Activated naive CD8-positive, alpha-beta T cell (primary cell): ENCODE measurements around the gene WDR83.
"Not testable (repeated sequence)": the region's sequence is repeated elsewhere in the genome, so short reads cannot be mapped to it uniquely, and the experiment has no call there.

Experiments
- H3K27ac Mint-ChIP-seq: one replicate; pipeline ENCODE4 v1.8.0; 2021; ENCODE audit warnings: mixed read lengths
- H3K27me3 Mint-ChIP-seq: one replicate; pipeline ENCODE4 v1.8.0; 2021; ENCODE audit warnings: mixed read lengths
- H3K36me3 Mint-ChIP-seq: one replicate; pipeline ENCODE4 v1.8.0; 2021; ENCODE audit warnings: mixed read lengths
- H3K4me1 Mint-ChIP-seq: one replicate; pipeline ENCODE4 v1.8.0; 2021; ENCODE audit warnings: low read depth, mixed read lengths
- H3K4me3 Mint-ChIP-seq: one replicate; pipeline ENCODE4 v1.8.0; 2021; ENCODE audit warnings: mild to moderate bottlenecking, mixed read lengths
- H3K9me3 Mint-ChIP-seq: one replicate; pipeline ENCODE4 v1.8.0; 2021; ENCODE audit warnings: low read depth, mixed read lengths

The WDR83 gene

DNA sequence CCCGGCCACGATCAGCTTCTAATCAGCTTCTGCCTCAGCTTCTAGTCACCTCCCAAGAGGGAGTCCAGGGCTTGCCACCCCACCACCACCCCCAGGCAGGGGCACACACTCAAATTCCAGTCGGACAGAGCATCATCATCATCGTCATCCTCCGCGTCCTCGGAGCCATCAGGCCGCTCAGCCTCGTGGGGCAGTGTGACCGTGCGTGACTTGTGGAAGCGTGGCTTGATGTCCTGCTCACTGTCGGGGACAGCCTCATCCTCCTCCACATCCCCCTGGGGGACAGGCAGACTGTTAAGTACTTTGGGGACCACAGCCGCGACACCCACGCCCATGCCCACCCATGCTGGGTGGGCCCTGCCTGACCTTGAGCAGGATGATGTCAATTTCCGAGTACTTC lies 44.6 kb downstream of the WDR83 start:
- Mint-ChIP-seq H3K27ac (no peak overlapping the region), H3K27me3 (no peaks in the 10 kb centered on the region), H3K4me3 (no peak overlapping the region), H3K36me3 (peaks cover 3% of the 10 kb centered on the region), H3K4me1 (no peaks in the 10 kb centered on the region), H3K9me3 (no peaks in the 10 kb centered on the region)

DNA sequence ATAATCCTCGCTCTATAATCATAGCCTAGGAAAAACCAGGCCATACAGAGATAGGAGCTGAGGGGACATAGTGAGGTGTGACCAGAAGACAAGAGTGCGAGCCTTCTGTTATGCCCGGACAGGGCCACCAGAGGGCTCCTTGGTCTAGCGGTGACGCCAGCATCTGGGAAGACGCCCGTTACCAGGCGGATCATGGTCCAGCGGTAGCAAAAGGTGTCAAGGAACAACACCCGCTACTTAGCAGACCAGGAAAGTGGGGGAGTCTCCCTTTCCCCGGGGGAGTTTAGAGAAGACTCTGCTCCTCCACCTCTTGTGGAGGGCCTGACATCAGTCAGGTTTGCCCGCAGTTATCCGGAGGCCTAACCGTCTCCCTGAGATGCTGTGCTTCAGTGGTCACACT lies 45.5 kb downstream of the WDR83 start:
- not testable (repeated sequence) for H3K27me3 Mint-ChIP-seq, H3K9me3 Mint-ChIP-seq, H3K4me1 Mint-ChIP-seq, H3K27ac Mint-ChIP-seq, H3K4me3 Mint-ChIP-seq, H3K36me3 Mint-ChIP-seq

DNA sequence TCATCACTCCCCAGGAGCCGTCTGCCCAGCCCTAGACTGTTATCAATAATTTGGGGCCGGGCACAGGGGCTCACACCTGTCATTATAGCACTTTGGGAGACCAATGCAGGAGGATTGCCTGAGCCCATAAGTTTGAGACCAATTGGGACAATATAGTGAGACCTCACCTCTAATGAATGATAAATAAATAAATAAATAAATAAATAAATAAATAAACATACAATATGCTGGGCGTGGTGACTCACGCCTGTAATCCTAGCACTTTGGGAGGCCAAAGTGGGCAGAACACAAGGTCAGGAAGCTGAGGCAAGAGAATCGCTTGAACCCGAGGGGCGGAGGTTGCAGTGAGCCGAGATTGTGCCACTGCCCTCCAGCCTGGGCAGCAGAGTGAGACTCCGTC lies 46.7 kb downstream of the WDR83 start:
- H3K36me3 Mint-ChIP-seq, H3K27ac Mint-ChIP-seq, H3K4me3 Mint-ChIP-seq, H3K4me1 Mint-ChIP-seq, H3K27me3 Mint-ChIP-seq, H3K9me3 Mint-ChIP-seq: not testable (repeated sequence)

DNA sequence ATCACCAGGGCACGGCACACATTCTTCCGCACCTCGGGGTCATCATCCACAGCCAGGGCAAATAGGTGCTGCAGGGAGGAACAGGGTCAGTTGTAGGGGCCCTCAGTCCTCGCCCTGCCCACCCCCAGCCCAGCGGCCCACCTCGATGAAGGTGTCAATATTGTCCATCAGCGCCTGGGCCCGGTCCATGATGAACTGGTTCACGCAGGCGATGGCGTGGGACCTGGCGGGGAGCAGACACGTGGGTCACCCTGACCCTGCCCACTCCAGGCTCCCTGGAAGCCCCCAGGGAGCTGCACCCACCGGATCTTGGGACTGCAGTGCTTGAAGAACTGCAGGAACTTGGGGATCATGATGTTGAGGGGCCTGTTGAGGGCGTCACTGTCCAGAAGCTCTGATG lies 48.5 kb downstream of the WDR83 start:
- H3K4me3 Mint-ChIP-seq, result no peak overlapping the region
- H3K27me3 Mint-ChIP-seq, result no peaks in the 10 kb centered on the region
- H3K9me3 Mint-ChIP-seq, result no peaks in the 10 kb centered on the region
- peaks cover 12% of the 10 kb centered on the region for H3K36me3 Mint-ChIP-seq
- H3K4me1 Mint-ChIP-seq, result peaks cover 10% of the 10 kb centered on the region
- H3K27ac Mint-ChIP-seq, result no peak overlapping the region

DNA sequence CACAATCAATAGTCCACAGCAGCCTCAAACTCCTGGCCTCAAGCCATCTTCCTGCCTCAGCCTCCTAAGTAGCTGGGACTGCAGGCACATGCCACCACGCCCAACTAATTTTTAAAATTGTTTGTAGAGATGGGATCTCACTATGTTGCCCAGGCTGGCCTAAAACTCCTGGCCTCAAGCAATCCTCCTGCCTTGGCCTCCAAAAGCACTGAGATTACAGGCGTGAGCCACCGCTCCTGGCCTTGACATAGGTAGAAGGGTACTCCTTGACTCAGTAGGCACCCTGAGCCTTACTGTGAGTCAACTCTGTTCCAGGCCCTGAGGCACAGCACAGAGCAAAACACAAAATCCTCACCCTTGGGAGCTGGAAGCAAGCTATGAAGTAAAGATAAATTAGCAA lies 49.3 kb downstream of the WDR83 start:
- Mint-ChIP-seq H3K27ac (no peak overlapping the region), H3K27me3 (no peaks in the 10 kb centered on the region), H3K36me3 (peaks cover 15% of the 10 kb centered on the region)

DNA sequence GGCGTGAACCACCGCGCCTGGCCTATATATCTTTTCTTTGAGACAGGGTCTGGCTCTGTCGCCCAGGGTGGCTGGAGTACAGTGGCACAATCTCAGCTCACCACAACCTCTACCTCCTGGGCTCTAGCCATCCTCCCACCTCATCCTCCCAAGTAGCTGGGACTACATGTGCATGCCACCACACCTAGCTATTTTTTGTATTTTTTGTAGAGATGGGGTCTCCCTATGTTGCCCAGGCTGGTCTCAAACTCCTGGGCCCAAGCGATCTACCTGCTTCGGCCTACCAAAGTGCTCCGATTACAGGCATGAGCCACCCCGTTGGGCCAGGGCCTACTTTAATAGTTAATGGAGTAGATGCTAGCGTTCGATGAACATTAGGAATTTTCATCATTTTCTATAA lies 53.7 kb downstream of the WDR83 start:
- peaks cover 25% of the 10 kb centered on the region for H3K4me1 Mint-ChIP-seq
- peak overlapping the region; percentile 66 for H3K27ac Mint-ChIP-seq
- no peaks in the 10 kb centered on the region for H3K27me3 Mint-ChIP-seq
- H3K9me3 Mint-ChIP-seq, result no peaks in the 10 kb centered on the region
- peaks cover 16% of the 10 kb centered on the region for H3K36me3 Mint-ChIP-seq
- peak overlapping the region; percentile 90 for H3K4me3 Mint-ChIP-seq

More for the DNA sequence above, 49.3 kb downstream of the WDR83 start:
- H3K9me3 Mint-ChIP-seq, result no peaks in the 10 kb centered on the region
- peaks cover 16% of the 10 kb centered on the region for H3K4me1 Mint-ChIP-seq
- H3K4me3 Mint-ChIP-seq, result no peak overlapping the region

DNA sequence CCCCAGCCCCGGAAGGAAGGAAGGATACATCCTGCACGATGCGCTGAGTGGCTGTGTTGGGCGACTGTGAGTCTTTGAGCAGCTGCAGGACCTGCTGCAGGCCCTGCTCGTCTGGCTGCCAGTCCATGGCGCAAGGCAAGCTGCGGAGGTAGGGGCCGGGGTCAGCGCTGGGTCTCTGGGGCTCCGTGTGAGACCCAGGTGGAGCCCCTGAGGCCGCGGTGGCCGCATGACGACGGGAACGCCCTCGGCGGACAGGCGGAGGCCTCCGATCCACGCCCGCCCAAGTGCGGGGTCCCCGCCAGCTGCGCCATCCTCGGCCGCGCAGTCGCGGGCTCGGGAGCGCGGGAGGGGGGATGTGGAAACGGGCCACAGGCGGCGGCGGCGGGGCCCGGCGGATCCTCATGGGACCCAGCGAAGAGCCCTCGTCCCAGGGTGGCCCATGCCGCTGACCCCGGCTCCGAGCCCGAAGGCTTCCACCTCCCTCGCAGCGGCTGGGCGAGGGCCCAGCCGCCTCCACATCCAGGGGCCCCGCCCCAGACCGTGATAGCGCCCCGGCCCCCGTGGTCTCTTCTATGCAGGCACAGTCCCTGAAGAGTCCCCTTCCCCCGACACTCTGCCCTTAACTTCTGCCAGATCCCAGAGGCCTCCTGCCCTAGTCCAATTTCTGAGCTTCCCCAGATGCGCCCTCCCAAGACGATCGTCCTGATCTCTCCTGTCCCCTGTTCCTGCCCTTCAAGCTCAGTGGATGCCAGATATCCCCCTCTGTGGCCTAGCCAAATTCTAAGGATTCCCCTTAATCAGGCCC lies 54.4 kb downstream of the WDR83 start:
- Mint-ChIP-seq H3K27ac (peak overlapping the region; percentile 66), H3K4me1 (peaks cover 25% of the 10 kb centered on the region), H3K4me3 (peak overlapping the region; percentile 91), H3K36me3 (peaks cover 16% of the 10 kb centered on the region), H3K9me3 (no peaks in the 10 kb centered on the region), H3K27me3 (no peaks in the 10 kb centered on the region)

DNA sequence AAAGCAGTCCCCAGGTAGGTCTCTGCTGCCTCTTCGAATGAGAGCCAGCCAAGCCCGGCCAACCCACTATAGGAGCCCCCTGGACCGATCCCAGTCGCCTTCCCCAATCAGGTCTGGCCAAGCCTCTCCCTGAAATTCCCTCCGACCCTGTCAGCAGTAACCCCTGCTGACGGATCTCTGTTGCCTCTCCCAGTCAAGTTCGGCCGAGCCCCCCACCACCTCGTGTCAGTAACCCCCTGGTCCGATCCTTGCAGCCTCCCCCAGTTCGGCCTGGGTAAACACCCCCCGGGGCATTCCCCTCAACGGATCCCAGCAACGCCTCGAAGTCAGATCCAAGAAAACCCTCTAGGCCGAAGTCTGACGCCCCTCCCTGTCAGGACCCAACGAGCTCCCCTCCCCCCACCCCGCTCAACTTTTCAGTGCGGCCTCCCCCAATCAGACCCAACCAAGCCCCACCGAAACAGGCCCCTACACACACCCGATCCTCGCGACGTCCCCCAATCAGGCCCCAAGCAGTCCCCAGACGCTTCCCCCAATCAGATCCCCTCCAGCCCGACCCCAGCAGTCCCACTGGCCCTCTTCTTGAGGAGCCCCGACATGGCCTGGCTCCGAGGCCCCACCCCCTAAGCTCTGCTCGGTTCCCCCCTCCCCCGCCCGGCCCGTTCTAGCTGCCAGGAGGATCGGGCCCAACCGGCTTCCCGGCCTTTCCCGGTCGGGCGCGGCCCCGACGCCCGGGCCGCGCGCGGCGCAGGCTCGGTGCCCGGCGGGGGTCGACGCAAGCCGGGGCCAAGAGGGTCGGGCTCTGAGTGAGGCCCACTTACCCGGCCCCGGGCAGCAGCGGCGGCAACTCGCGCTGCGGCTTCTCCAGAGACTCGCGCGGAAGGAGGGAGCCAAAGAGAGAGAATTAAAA lies 55.3 kb downstream of the WDR83 start:
- peaks cover 14% of the 10 kb centered on the region for H3K36me3 Mint-ChIP-seq
- no peaks in the 10 kb centered on the region for H3K9me3 Mint-ChIP-seq
- H3K27ac Mint-ChIP-seq, result peak overlapping the region; percentile 64
- peaks cover 22% of the 10 kb centered on the region for H3K4me1 Mint-ChIP-seq
- H3K4me3 Mint-ChIP-seq, result peak overlapping the region; percentile 99
- H3K27me3 Mint-ChIP-seq, result no peaks in the 10 kb centered on the region

DNA sequence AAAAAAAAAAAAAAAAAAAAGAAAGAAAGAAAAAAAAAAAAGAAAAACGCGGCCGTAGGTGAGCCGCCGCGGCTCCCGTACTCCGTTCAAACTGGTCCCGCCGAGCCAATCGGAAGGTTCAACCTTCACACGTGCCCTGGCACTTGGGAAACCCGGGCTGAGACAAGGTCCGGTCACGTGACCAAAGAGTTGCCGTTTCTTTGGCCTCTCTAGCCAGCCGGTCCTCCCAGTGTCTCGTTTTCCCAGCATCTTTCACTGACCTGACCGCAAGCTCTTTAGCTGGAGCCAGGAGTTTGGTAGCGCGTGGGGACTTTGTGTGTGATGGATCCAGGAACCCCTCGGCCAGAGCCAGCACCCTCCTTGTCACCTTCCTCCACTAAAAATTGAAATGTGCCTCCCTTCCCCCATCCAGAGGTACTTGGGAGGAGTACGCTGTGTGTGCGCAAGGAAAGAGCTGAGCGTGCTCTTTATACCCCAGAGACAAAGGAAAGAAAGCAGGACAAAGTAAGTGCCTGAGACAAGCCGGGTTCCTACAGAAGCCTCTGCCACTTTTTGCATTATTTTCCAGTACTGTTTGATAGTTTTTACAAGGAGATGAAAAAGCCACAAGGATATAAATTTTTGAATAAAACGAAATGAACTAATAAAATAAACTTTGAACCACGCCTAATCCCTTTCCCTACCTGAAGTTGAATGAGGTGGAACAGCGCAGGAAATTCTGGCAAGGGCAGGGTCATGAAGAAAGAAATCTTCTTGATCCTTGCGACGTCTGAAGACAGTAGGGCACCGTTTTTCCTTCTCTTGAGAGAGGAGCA lies 56.2 kb downstream of the WDR83 start:
- H3K9me3 Mint-ChIP-seq, result no peaks in the 10 kb centered on the region
- H3K36me3 Mint-ChIP-seq, result peaks cover 14% of the 10 kb centered on the region
- no peaks in the 10 kb centered on the region for H3K27me3 Mint-ChIP-seq
- H3K4me1 Mint-ChIP-seq, result peaks cover 22% of the 10 kb centered on the region
- H3K27ac Mint-ChIP-seq, result peak overlapping the region; percentile 97
- peak overlapping the region; percentile 99 for H3K4me3 Mint-ChIP-seq

DNA sequence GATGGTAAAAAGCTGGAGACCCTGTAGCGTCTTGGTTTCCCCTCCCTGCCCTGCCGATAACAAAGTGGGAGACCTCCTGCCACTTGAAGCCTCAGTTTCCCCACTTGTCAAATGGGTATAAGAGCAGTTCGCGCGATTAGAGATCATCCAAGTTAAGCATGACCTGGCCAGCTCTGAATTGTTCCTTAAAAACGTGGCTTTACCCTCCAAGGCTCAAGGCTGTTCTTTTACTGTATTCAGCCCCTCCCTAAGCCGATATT lies 56.7 kb downstream of the WDR83 start:
- no peaks in the 10 kb centered on the region for H3K9me3 Mint-ChIP-seq
- H3K36me3 Mint-ChIP-seq, result peaks cover 14% of the 10 kb centered on the region
- no peaks in the 10 kb centered on the region for H3K27me3 Mint-ChIP-seq
- peak overlapping the region; percentile 99 for H3K4me3 Mint-ChIP-seq
- peaks cover 22% of the 10 kb centered on the region for H3K4me1 Mint-ChIP-seq
- H3K27ac Mint-ChIP-seq, result peak overlapping the region; percentile 97

DNA sequence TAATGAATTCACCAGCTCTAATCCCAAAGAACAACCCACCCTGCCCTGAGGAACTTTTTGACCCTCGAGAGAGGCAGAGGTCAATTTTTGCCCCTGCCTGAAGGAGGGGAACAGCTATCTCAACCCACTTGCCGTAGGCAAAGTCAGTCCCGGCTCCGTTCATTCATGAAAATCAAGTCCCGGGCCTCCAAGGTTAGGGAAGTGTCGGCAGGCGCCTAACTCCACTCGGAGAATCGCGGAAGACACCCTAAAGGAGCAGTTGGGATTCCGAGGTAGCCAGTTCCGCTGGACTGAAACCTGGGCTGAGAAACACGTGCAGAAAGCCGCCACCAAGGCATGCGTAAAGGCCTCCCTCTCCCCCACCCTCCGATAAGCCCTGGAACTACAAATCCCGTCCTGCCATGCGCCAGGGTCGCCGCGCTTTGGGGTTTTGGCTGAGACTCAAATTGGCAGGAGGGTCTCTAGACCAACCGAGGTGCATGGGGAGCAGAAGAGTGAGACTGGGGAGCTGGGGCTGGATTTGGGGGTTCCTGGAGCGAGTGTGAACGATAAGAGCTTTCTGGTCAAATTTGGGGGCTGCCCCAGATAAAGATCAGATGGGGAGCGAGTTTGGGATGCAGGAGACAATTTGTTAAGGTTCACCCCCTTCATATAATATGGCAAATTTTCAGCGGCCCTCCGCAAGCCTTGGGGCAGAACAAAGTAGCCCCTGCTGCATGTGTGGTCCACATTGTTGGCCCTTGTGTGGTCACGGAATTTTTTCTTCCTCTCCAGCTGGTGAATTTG lies 57.2 kb downstream of the WDR83 start, which contains the start of gene TNPO2:
TNPO2 (minus strand) TSS at position 292 of the 786 bp plus-strand sequence. CDS start 2,955 bp downstream, outside the sequence.
- Mint-ChIP-seq H3K36me3 (peaks cover 10% of the 10 kb centered on the region), H3K4me3 (peak within 1 kb of the TSS; percentile 99), H3K4me1 (peaks cover 20% of the 10 kb centered on the region), H3K9me3 (no peaks in the 10 kb centered on the region), H3K27me3 (no peaks in the 10 kb centered on the region), H3K27ac (peak within 1 kb of the TSS; percentile 97)
